Caco-2 (cell line): Measurements from ENCODE around the gene FCMR. TPM values are rescaled to one million over a fixed set of nuclear protein-coding genes. Genes with fewer than 3 reads are reported as not detected.

Experiments used
- BruUV-seq: library from RNA; stranded (reverse); fragments of 400-500 nt; replicated peaks from 2 replicates; lab custom pipeline; 2021; lab: Mats Ljungman, UMichigan
- CTCF ChIA-PET: fragments of 300-600 bp; sonication (Branson Sonifier 250); formaldehyde crosslinking; loops from one replicate; lab custom pipeline; 2022; ENCODE audit warnings: antibody characterized with exemption; lab: Charles Lee
- POLR2A ChIA-PET: fragments of 300-600 bp; sonication (Branson Sonifier 250); formaldehyde crosslinking; loops from one replicate; lab custom pipeline; 2022; ENCODE audit warnings: antibody characterized with exemption; lab: Charles Lee
- DNase-seq, 2 experiments: peaks; one replicate each; pipeline versions ENCODE4 v3.0.0 to v3.0.0-alpha.2; 2020 to 2022
- H3K27me3 ChIP-seq: replicated peaks from 2 replicates; pipeline ENCODE4 v1.6.0; 2011; ENCODE audit warnings: low read length; ENCODE audit not compliant: control insufficient read depth, insufficient read depth
- H3K36me3 ChIP-seq: 2 replicates; pipeline ENCODE4 v1.5.1; 2011; ENCODE audit warnings: low read length; ENCODE audit not compliant: control insufficient read depth, insufficient read depth
- H3K4me1 ChIP-seq: fragments of 250-450 bp; sonication (Bioruptor Pico); 2 replicates; pipeline ENCODE4 v1.5.1; 2020; ENCODE audit warnings: mild to moderate bottlenecking
- H3K4me3 ChIP-seq: 2 replicates; pipeline ENCODE4 v1.5.1; 2011; ENCODE audit warnings: low read depth, mild to moderate bottlenecking, control low read depth, low read length
- H3K9me3 ChIP-seq: fragments of 250-450 bp; sonication (Bioruptor Pico); 2 replicates; pipeline ENCODE4 v1.5.1; 2020; ENCODE audit warnings: mild to moderate bottlenecking, moderate library complexity
- H3K27ac Mint-ChIP-seq: one replicate; pipeline ENCODE4 v1.8.0; 2022; ENCODE audit warnings: mixed read lengths; ENCODE audit not compliant: unreplicated experiment
- H3K27me3 Mint-ChIP-seq: one replicate; pipeline ENCODE4 v1.8.0; 2022; ENCODE audit warnings: mixed read lengths; ENCODE audit not compliant: insufficient read depth, unreplicated experiment
- H3K36me3 Mint-ChIP-seq: one replicate; pipeline ENCODE4 v1.8.0; 2022; ENCODE audit warnings: mild to moderate bottlenecking, mixed read lengths; ENCODE audit not compliant: insufficient read depth, unreplicated experiment
- H3K4me1 Mint-ChIP-seq: one replicate; pipeline ENCODE4 v1.8.0; 2022; ENCODE audit warnings: low read depth, mixed read lengths; ENCODE audit not compliant: unreplicated experiment
- H3K4me3 Mint-ChIP-seq: one replicate; pipeline ENCODE4 v1.8.0; 2022; ENCODE audit warnings: mild to moderate bottlenecking, moderate library complexity, mixed read lengths; ENCODE audit not compliant: unreplicated experiment
- H3K9me3 Mint-ChIP-seq: one replicate; pipeline ENCODE4 v1.8.0; 2022; ENCODE audit warnings: mixed read lengths; ENCODE audit not compliant: unreplicated experiment
- intact Hi-C: fragments of 100-400 bp; cut with micrococcal nuclease; formaldehyde crosslinking; loops from one replicate; pipeline ENCODE4 v1.10.0; 2022; ENCODE audit not compliant: unreplicated experiment
- total RNA-seq: library from RNA; stranded (reverse); gene quantifications from 2 replicates; pipeline ENCODE4 v1.2.3, GENCODE V29; 2022
- TF ChIP-seq, protein P1 (sequence below), 2 experiments: fragments of 200-600 bp in 1 of 2; IDR thresholded peaks; 1 replicate in 1 of 2; 2 replicates in 1 of 2; pipeline versions ENCODE4 v1.5.1 to v1.8.0; 2011 to 2022; ENCODE audit warnings: antibody characterized with exemption in 1 of 2, control low read depth in 1 of 2, inconsistent platforms in 1 of 2, low read depth in 1 of 2, low read length in 1 of 2, mild to moderate bottlenecking in 1 of 2, moderate library complexity in 1 of 2; ENCODE audit not compliant: insufficient read depth in 1 of 2, severe bottlenecking in 1 of 2, unreplicated experiment in 1 of 2

The FCMR gene
- total RNA-seq, 1 experiment from 2014 or later: not detected

DNA sequence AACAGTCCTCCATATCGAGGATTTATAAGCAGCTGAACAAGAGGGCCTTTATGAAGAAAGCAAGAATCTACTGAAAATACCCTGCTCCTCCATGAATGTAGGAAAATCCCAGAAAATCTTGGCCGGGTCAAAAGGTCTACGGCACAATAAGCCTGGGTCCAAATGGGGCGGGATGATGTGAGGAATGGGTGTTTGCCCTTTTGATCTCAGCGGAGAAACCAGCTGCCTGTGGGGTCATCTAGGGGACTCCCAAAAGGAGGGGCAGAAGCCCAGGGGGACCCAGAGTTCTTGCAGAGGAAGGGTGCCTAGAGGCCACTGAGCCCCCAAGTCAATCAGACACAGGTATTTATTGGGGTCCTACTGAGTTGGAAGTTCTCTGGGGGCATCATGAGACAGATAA lies 35.9 kb upstream of the FCMR start:
- ChIA-PET CTCF (interaction anchor here (0.7 kb wide), 1 partner anchor 346 kb away, joined by 4 read pairs; the partner anchor contains the start of gene EIF2D), POLR2A (no interaction called here)
- H3K4me3 Mint-ChIP-seq: no peak overlapping the region
- no TSS peak for BruUV-seq
- no peak overlapping the region for H3K4me3 ChIP-seq
- no peaks in the 10 kb centered on the region for H3K27me3 ChIP-seq
- DNase-seq: no peak
- TF ChIP-seq, protein P1, sequence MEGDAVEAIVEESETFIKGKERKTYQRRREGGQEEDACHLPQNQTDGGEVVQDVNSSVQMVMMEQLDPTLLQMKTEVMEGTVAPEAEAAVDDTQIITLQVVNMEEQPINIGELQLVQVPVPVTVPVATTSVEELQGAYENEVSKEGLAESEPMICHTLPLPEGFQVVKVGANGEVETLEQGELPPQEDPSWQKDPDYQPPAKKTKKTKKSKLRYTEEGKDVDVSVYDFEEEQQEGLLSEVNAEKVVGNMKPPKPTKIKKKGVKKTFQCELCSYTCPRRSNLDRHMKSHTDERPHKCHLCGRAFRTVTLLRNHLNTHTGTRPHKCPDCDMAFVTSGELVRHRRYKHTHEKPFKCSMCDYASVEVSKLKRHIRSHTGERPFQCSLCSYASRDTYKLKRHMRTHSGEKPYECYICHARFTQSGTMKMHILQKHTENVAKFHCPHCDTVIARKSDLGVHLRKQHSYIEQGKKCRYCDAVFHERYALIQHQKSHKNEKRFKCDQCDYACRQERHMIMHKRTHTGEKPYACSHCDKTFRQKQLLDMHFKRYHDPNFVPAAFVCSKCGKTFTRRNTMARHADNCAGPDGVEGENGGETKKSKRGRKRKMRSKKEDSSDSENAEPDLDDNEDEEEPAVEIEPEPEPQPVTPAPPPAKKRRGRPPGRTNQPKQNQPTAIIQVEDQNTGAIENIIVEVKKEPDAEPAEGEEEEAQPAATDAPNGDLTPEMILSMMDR (IDR thresholded peaks at IDR 0.05; ENCODE audit: insufficient read depth in 1 of 2, low read depth in 1 of 2, low read length in 1 of 2, severe bottlenecking in 1 of 2, unreplicated experiment in 1 of 2): no peak
- H3K27ac Mint-ChIP-seq: no peak overlapping the region
- H3K36me3 ChIP-seq: no peaks in the 10 kb centered on the region
- H3K9me3 Mint-ChIP-seq: no peaks in the 10 kb centered on the region
- intact Hi-C loops: no loop called here
- peaks cover 34% of the 10 kb centered on the region for H3K4me1 ChIP-seq
- no peaks in the 10 kb centered on the region for H3K27me3 Mint-ChIP-seq
- no peaks in the 10 kb centered on the region for H3K9me3 ChIP-seq
- H3K4me1 Mint-ChIP-seq: peaks cover 22% of the 10 kb centered on the region
- no peaks in the 10 kb centered on the region for H3K36me3 Mint-ChIP-seq

DNA sequence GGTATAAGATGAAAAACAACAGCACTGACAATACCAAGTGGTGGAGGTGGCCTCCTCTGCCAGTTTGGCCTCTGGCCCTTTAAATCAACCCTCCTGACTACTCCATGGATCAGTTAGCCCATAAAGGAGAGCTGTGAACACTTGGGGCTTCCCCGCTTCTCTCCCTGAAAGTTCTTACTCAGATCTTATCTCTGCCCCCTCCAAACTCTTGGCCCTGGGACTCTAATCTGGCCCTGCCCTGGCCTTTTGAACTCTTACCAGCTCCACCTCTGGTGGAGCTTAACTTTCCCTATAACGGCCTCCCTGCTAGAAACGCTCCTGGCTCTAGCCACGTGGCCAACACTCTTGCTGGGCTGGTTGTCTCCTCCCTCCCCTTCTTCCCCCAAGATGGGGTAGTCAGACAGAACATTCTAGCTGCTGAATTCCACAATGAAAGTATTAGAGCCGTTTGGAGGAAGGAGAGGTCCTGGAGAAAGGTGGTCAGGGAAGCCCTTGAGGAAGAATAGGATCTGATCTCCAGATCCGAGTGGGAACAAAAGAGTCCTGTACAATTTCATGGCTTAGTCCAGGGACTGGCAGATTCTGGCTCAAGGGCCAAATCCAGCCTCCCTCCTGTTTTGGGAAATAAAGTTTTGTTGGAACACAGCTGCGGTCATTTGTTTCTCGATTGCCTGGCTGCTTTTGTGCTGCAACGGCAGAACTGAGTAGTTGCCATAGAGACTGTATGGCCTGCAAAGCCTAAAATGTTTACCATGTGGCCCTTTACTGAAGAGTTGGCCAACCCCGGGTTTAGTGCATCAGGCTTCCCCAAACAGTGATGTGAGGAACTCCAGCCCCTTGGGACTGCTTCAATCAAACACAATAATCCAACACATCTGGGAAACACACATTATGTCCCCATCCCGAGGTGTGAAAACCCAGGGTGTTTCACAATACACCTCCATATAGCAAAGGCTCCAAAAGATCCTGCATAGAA lies 34.0 kb upstream of the FCMR start:
- Mint-ChIP-seq H3K27ac (peak overlapping the region; percentile 36), H3K4me3 (peak overlapping the region; percentile 29), H3K36me3 (no peaks in the 10 kb centered on the region), H3K9me3 (no peaks in the 10 kb centered on the region), H3K4me1 (peaks cover 41% of the 10 kb centered on the region), H3K27me3 (no peaks in the 10 kb centered on the region)
- intact Hi-C loops: no loop called here
- DNase-seq: peak; percentile 32 to 65
- no peaks in the 10 kb centered on the region for H3K27me3 ChIP-seq
- no peak overlapping the region for H3K4me3 ChIP-seq
- no TSS peak for BruUV-seq
- H3K9me3 ChIP-seq: no peaks in the 10 kb centered on the region
- ChIA-PET CTCF (interaction anchor here (0.6 to 2.4 kb wide), 4 partner anchors 20 to 440 kb away, joined by 3 to 10 read pairs (median 5); no protein-coding TSS in a partner anchor), POLR2A (interaction anchor here (0.5 kb wide), 1 partner anchor 137 kb away, joined by 6 read pairs; no protein-coding TSS in a partner anchor)
- peaks cover 52% of the 10 kb centered on the region for H3K4me1 ChIP-seq
- H3K36me3 ChIP-seq: no peaks in the 10 kb centered on the region
- TF ChIP-seq, protein P1 (IDR thresholded peaks at IDR 0.05; ENCODE audit: insufficient read depth in 1 of 2, low read depth in 1 of 2, low read length in 1 of 2, severe bottlenecking in 1 of 2, unreplicated experiment in 1 of 2): no peak
